Measurements from ENCODE around the gene HIPK2.

GRCh38 chr7:139772873-139773272 lies 4.9 kb downstream of the HIPK2 start:
- no peak for TF ChIP-seq POLR2A (IDR thresholded peaks at IDR 0.05; ENCODE audit: low read depth, low read length)
- TF ChIP-seq POLR2AphosphoS5 (IDR thresholded peaks at IDR 0.05; ENCODE audit: insufficient read depth, low read depth, low read length) = no peak
- TF ChIP-seq, protein P1, sequence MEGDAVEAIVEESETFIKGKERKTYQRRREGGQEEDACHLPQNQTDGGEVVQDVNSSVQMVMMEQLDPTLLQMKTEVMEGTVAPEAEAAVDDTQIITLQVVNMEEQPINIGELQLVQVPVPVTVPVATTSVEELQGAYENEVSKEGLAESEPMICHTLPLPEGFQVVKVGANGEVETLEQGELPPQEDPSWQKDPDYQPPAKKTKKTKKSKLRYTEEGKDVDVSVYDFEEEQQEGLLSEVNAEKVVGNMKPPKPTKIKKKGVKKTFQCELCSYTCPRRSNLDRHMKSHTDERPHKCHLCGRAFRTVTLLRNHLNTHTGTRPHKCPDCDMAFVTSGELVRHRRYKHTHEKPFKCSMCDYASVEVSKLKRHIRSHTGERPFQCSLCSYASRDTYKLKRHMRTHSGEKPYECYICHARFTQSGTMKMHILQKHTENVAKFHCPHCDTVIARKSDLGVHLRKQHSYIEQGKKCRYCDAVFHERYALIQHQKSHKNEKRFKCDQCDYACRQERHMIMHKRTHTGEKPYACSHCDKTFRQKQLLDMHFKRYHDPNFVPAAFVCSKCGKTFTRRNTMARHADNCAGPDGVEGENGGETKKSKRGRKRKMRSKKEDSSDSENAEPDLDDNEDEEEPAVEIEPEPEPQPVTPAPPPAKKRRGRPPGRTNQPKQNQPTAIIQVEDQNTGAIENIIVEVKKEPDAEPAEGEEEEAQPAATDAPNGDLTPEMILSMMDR (IDR thresholded peaks at IDR 0.05; ENCODE audit: extremely low read depth in 1 of 2, insufficient read depth in 1 of 2, low read depth in 1 of 2, low read length in 2 of 2) = no peak
- no peak for TF ChIP-seq EZH2 (IDR thresholded peaks at IDR 0.05; ENCODE audit: borderline replicate concordance, low read depth, low read length, severe bottlenecking)

Data from endothelial cell of umbilical vein (primary cell).